Panc1 (cell line): Measurements from ENCODE around the gene NEB. TPM values are rescaled to one million over a fixed set of nuclear protein-coding genes. Genes with fewer than 3 reads are reported as not detected.

Experiments used
- ATAC-seq: fragments of 200-7000 bp; cut with Tn5 transposase; 2 replicates; pipeline ENCODE4 v1.9.1; 2020; ENCODE audit warnings: mild to moderate bottlenecking, moderate library complexity
- BruUV-seq: library from RNA; stranded (reverse); fragments of 400-500 nt; replicated peaks from 2 replicates; lab custom pipeline; 2021; lab: Mats Ljungman, UMichigan
- CTCF ChIA-PET: fragments of 300-600 bp; sonication (Branson Sonifier 250); formaldehyde crosslinking; loops from one replicate; lab custom pipeline; 2022; ENCODE audit warnings: antibody characterized with exemption; lab: Charles Lee
- POLR2A ChIA-PET: fragments of 300-600 bp; sonication (Branson Sonifier 250); formaldehyde crosslinking; loops from one replicate; lab custom pipeline; 2022; ENCODE audit warnings: antibody characterized with exemption; lab: Charles Lee
- DNase-seq: peaks from one replicate; pipeline ENCODE4 v3.0.0-alpha.2; 2010; ENCODE audit warnings: low read depth, low spot score
- H3K27ac ChIP-seq: 2 replicates; pipeline ENCODE4 v1.5.1; 2011; ENCODE audit warnings: mild to moderate bottlenecking, low read length, inconsistent platforms
- H3K27me3 ChIP-seq: fragments of 200-500 bp; sonication (Bioruptor generic); 2 replicates; pipeline ENCODE4 v1.6.0; 2014; ENCODE audit warnings: low read length, inconsistent platforms; ENCODE audit not compliant: control insufficient read depth, insufficient read depth
- H3K36me3 ChIP-seq: fragments of 200-500 bp; sonication (Bioruptor generic); 2 replicates; pipeline ENCODE4 v1.5.1; 2014; ENCODE audit warnings: inconsistent platforms, mild to moderate bottlenecking, low read length, moderate library complexity; ENCODE audit not compliant: control insufficient read depth, insufficient read depth
- H3K4me1 ChIP-seq: 2 replicates; pipeline ENCODE4 v1.5.1; 2011; ENCODE audit warnings: inconsistent platforms, mild to moderate bottlenecking, low read length, moderate library complexity; ENCODE audit not compliant: control insufficient read depth, insufficient read depth
- H3K4me3 ChIP-seq, 2 experiments: 2 replicates each; pipeline ENCODE4 v1.5.1; 2011 to 2012; ENCODE audit warnings: low read depth in 2 of 2, low read length in 2 of 2, mild to moderate bottlenecking in 2 of 2, inconsistent platforms in 1 of 2, moderate library complexity in 1 of 2
- H3K9me3 ChIP-seq: fragments of 200-500 bp; sonication (Bioruptor generic); 2 replicates; pipeline ENCODE4 v1.5.1; 2014; ENCODE audit warnings: low read depth, mild to moderate bottlenecking, inconsistent platforms, low read length, moderate library complexity; ENCODE audit not compliant: control insufficient read depth, insufficient read depth
- CTCF ChIP-seq: fragments of 450-650 bp; IDR thresholded peaks from 2 replicates; pipeline ENCODE4 v1.5.1; 2017; ENCODE audit warnings: mild to moderate bottlenecking
- POLR2AphosphoS5 ChIP-seq: IDR thresholded peaks from 2 replicates; pipeline ENCODE4 v1.6.1; 2012; ENCODE audit warnings: mild to moderate bottlenecking, low read depth, low read length, moderate library complexity
- REST ChIP-seq, 2 experiments: IDR thresholded peaks; 2 replicates each; pipeline ENCODE4 v1.6.1; 2011 to 2012; ENCODE audit warnings: low read depth in 2 of 2, control low read depth in 1 of 2, low read length in 1 of 2, mild to moderate bottlenecking in 1 of 2, moderate library complexity in 1 of 2; ENCODE audit not compliant: insufficient read depth in 1 of 2
- SIN3A ChIP-seq: IDR thresholded peaks from 2 replicates; pipeline ENCODE4 v1.6.1; 2012; ENCODE audit warnings: low read depth, mild to moderate bottlenecking, low read length, moderate library complexity, borderline replicate concordance; ENCODE audit not compliant: insufficient read depth
- TCF7L2 ChIP-seq: IDR thresholded peaks from 2 replicates; pipeline ENCODE4 v1.6.1; 2011; ENCODE audit warnings: mild to moderate bottlenecking, low read depth, low read length, inconsistent platforms
- in situ Hi-C: cut with HindIII; loops from 2 replicates; pipeline ENCODE4 v1.10.0; 2016; ENCODE audit warnings: low sequenced_read_pairs, low pct_unique_long_range_greater_than_20kb
- intact Hi-C: fragments of 100-400 bp; cut with micrococcal nuclease; formaldehyde crosslinking; loops from one replicate; pipeline ENCODE4 v1.10.0; 2022; ENCODE audit not compliant: unreplicated experiment
- total RNA-seq: library from RNA; stranded (reverse); gene quantifications from one replicate; pipeline ENCODE4 v1.2.1, GENCODE V29; 2021; ENCODE audit not compliant: unreplicated experiment

Gene NEB
- total RNA-seq, 1 experiment from 2014 or later, result 0.10 TPM

GRCh38 chr2:151483546-151483945 is 250.7 kb downstream of the NEB start:
- intact Hi-C loops (no loop called here), in situ Hi-C loops (no loop called here)
- TF ChIP-seq CTCF (no peak), POLR2AphosphoS5 (no peak), SIN3A (no peak), TCF7L2 (no peak), REST (IDR thresholded peaks at IDR 0.05; ENCODE audit: insufficient read depth in 1 of 2, low read depth in 2 of 2, low read length in 1 of 2) (no peak)
- no peaks in the 10 kb centered on the region for H3K9me3 ChIP-seq
- H3K27ac ChIP-seq, result no peak overlapping the region
- CTCF ChIA-PET, result no interaction called here
- H3K4me3 ChIP-seq, result no peak overlapping the region
- POLR2A ChIA-PET, result no interaction called here
- peaks cover 15% of the 10 kb centered on the region for H3K36me3 ChIP-seq
- BruUV-seq, result no TSS peak
- H3K4me1 ChIP-seq, result no peaks in the 10 kb centered on the region
- DNase-seq (no peak), ATAC-seq (no peak)
- no peaks in the 10 kb centered on the region for H3K27me3 ChIP-seq

GRCh38 chr2:151482171-151482725 is 252.0 kb downstream of the NEB start:
- intact Hi-C loops (no loop called here), in situ Hi-C loops (no loop called here)
- CTCF ChIA-PET, result no interaction called here
- ATAC-seq (no peak), DNase-seq (no peak)
- Histone ChIP-seq H3K36me3 (peaks cover 15% of the 10 kb centered on the region), H3K4me3 (no peak overlapping the region), H3K4me1 (no peaks in the 10 kb centered on the region), H3K27me3 (no peaks in the 10 kb centered on the region), H3K9me3 (no peaks in the 10 kb centered on the region), H3K27ac (no peak overlapping the region)
- TF ChIP-seq REST (IDR thresholded peaks at IDR 0.05; ENCODE audit: insufficient read depth in 1 of 2, low read depth in 2 of 2, low read length in 1 of 2) (no peak), POLR2AphosphoS5 (no peak), SIN3A (no peak), CTCF (no peak), TCF7L2 (no peak)
- no TSS peak for BruUV-seq
- POLR2A ChIA-PET, result no interaction called here
